Retinal pigment epithelial cell (primary cell): Measurements from ENCODE around the gene C6orf136.
"Not testable (repeated sequence)": the region's sequence is repeated elsewhere in the genome, so short reads cannot be mapped to it uniquely, and the experiment has no call there.

Source experiments
- DNase-seq: peaks from one replicate; pipeline ENCODE4 v3.0.0-alpha.2; 2010; ENCODE audit warnings: low read depth
- H3K4me3 ChIP-seq: 2 replicates; pipeline ENCODE4 v1.5.1; 2011; ENCODE audit warnings: mild to moderate bottlenecking, low read length, control low read depth, moderate library complexity
- TF ChIP-seq, protein P1 (sequence below): conservative IDR thresholded peaks from 2 replicates; pipeline ENCODE4 v1.5.1; 2011; ENCODE audit warnings: low read depth, low read length, control low read depth, inconsistent platforms

C6orf136 gene

DNA sequence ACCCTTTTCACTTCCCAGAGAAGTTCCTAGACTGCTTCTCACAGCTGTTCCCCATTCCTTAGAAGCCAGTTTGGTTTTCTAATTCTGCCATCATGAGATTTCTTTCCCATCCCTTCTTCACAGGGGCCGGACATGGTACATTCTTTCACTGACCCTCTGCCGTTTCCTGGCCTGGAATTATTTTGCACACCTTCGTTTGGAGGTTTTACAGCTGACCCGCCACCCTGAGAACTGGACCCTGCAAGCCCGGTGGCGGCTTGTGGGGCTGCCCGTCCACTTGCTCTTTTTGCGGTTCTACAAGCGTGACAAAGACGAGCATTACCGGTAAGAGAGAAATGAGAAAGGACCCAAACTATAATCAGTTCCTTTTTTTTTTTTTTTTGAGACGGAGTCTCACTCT, 4.2 kb downstream of the C6orf136 start:
- TF ChIP-seq, protein P1, sequence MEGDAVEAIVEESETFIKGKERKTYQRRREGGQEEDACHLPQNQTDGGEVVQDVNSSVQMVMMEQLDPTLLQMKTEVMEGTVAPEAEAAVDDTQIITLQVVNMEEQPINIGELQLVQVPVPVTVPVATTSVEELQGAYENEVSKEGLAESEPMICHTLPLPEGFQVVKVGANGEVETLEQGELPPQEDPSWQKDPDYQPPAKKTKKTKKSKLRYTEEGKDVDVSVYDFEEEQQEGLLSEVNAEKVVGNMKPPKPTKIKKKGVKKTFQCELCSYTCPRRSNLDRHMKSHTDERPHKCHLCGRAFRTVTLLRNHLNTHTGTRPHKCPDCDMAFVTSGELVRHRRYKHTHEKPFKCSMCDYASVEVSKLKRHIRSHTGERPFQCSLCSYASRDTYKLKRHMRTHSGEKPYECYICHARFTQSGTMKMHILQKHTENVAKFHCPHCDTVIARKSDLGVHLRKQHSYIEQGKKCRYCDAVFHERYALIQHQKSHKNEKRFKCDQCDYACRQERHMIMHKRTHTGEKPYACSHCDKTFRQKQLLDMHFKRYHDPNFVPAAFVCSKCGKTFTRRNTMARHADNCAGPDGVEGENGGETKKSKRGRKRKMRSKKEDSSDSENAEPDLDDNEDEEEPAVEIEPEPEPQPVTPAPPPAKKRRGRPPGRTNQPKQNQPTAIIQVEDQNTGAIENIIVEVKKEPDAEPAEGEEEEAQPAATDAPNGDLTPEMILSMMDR, result no peak
- DNase-seq, result no peak
- no peak overlapping the region for H3K4me3 ChIP-seq

DNA sequence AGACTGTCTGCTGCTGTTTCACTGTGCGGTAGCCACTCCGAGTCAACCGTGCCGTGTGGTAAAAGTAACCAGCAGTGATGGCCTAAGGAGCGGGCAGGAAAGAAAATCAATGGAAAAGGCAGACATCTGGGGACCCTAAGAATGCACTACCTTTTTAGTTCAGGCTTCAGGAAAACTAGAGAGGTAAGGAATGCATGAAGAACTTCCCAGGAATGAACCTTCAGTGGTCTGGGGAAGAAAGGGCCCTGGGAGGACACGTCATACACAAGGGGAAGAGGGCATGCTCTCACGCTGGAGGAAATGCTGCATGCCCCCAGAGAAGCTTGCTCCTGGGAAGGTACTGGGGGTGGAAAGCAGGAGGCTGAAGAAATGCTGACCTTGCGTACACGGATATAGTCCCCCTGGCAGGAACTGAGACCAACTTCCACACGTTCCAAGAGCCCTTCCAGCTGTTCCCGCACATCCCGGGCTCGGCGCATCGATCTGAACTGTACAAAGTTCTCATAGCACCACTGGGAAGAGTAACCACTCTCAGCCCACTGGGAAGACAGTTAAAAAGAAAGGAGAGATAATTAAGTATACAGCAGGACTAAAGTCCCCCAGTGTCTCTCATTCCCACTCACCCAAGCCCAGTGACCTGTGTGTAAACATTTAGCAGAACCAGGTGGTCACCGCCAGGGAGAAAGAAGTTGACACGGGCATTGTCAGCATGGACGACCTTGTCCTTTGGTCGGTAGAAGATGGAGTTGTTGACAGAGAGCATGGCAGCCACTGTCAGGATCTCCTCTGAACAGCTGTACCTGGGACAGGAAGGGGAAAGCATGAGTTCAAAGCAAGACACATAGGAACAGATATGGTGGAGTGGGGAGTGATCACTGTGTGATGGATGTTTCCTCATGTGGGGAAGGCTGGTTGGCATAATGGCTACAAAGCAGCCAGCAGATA, 8.1 kb downstream of the C6orf136 start:
- DNase-seq, result no peak
- TF ChIP-seq, protein P1, result no peak
- H3K4me3 ChIP-seq, result no peak overlapping the region

DNA sequence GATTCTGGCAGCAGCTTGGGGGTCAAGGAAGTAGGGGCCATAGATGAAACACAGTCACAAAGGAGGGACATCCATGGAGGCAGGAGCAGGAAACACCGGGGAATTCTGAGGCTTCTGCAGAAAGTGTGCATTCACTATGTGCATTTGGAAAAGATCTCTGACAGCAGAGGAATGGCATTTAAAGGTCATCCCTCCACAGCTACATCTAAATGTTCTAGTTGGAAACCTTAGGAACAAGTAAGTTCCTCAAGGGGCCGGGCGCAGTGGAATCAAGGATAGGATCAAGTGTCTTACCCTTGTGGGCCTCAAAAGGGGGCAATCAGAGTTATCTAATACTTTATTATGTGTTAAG, 8.8 kb downstream of the C6orf136 start:
- TF ChIP-seq, protein P1, result no peak
- DNase-seq, result no peak
- no peak overlapping the region for H3K4me3 ChIP-seq

DNA sequence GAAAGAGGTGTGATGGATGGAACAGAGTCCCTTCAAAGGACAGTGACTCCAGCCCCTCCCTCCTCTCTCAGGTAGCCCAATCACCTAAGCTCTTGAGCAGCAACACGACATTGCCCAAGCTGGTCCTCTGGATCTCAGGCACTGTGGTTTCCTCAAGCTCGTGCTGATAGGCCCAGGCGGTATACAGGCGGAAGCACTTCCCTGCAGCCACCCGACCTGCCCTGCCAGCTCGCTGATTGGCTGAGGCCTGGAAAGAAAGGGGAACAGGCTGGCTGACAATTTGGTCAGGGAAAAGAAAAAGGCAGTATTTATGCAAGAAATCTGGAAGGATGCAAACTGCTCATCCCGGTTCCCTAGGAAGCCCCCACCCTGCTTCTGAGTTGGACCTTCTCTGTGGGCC, 9.6 kb downstream of the C6orf136 start:
- no peak for DNase-seq
- no peak overlapping the region for H3K4me3 ChIP-seq
- TF ChIP-seq, protein P1, result no peak

- TF ChIP-seq, protein P1, result no peak
- H3K4me3 ChIP-seq, result no peak overlapping the region
- DNase-seq, result no peak
Measured at GRCh38 chr6:30657454-30657853, 10.5 kb downstream of the C6orf136 start.

DNA sequence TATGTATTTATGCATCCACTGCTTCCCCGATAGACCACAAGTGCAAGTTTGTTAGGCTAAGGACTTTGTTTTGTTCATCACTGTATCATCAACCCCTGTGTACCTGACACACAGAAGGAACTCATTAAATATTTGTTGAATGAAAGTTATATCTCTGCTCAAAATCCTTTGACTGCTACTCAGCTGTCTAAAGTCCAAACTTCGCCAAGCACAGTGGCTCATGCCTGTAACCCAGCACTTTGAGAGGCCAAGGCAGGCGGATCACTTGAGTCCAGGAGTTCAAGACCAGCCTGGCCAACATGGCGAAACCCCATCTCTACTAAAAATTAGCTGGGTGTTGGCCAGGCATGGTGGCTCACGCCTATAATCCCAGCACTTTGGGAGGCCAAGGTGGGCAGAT, 11.0 kb downstream of the C6orf136 start:
- H3K4me3 ChIP-seq, DNase-seq: not testable (repeated sequence)

- no peak for DNase-seq
- H3K4me3 ChIP-seq, result no peak overlapping the region
- TF ChIP-seq, protein P1, result no peak
Measured at GRCh38 chr6:30664994-30665767, 18.2 kb downstream of the C6orf136 start.

DNA sequence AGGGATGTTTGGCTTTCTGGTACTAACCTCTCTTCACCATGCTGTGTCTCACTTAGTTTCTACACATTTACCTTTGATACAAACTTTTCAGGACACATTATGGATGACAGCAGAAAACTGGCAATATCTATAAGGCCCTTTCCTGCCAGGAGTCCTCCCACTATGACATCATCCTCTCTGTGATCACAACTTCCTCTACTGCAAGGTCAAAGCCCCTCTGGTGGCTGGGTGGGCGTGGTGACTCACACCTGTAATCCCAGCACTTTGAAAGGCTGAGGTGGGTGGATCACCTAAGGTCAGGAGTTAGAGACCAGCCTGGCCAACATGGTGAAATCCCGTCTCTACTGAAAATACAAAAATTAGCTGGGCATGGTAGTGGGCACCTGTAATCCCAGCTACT, 19.4 kb downstream of the C6orf136 start:
- H3K4me3 ChIP-seq, DNase-seq: not testable (repeated sequence)
